H9 (cell line): ENCODE data around the gene APOB. TPM values are rescaled to one million over a fixed set of nuclear protein-coding genes. Genes with fewer than 3 reads are reported as not detected.

Experiments used
- DNase-seq: peaks from one replicate; pipeline ENCODE4 v3.0.0-alpha.2; 2017
- H2AFZ ChIP-seq: one replicate; pipeline ENCODE4 v1.6.1; 2013; ENCODE audit warnings: mild to moderate bottlenecking, low read length, control low read depth, moderate library complexity
- H2AK5ac ChIP-seq: 2 replicates; pipeline ENCODE4 v1.6.1; 2013; ENCODE audit warnings: low read length, control low read depth, mixed read lengths; ENCODE audit not compliant: insufficient read length
- H2BK120ac ChIP-seq: one replicate; pipeline ENCODE4 v1.6.1; 2013; ENCODE audit warnings: low read depth, mild to moderate bottlenecking, low read length, control low read depth, inconsistent platforms; ENCODE audit not compliant: poor library complexity, severe bottlenecking
- H2BK12ac ChIP-seq: 2 replicates; pipeline ENCODE4 v1.6.1; 2013; ENCODE audit warnings: low read length, control low read depth, mixed read lengths, low read depth; ENCODE audit not compliant: insufficient read length
- H2BK15ac ChIP-seq: 2 replicates; pipeline ENCODE4 v1.6.1; 2013; ENCODE audit warnings: low read depth, low read length, control low read depth
- H2BK20ac ChIP-seq: one replicate; pipeline ENCODE4 v1.6.1; 2013; ENCODE audit warnings: low read depth, mild to moderate bottlenecking, low read length, control low read depth, inconsistent platforms; ENCODE audit not compliant: poor library complexity, severe bottlenecking
- H2BK5ac ChIP-seq: 2 replicates; pipeline ENCODE4 v1.6.1; 2013; ENCODE audit warnings: low read length, control low read depth, mixed read lengths; ENCODE audit not compliant: insufficient read length
- H3K14ac ChIP-seq: 2 replicates; pipeline ENCODE4 v1.6.1; 2013; ENCODE audit warnings: low read length, control low read depth; ENCODE audit not compliant: insufficient read depth
- H3K18ac ChIP-seq: 2 replicates; pipeline ENCODE4 v1.6.1; 2013; ENCODE audit warnings: low read depth, mild to moderate bottlenecking, mixed read lengths, low read length, control low read depth; ENCODE audit not compliant: insufficient read length
- H3K23ac ChIP-seq: 2 replicates; pipeline ENCODE4 v1.6.1; 2013; ENCODE audit warnings: low read length, control low read depth, mixed read lengths, low read depth; ENCODE audit not compliant: insufficient read length
- H3K23me2 ChIP-seq: 2 replicates; pipeline ENCODE4 v1.6.1; 2013; ENCODE audit warnings: low read depth, mild to moderate bottlenecking, mixed read lengths, low read length, control low read depth; ENCODE audit not compliant: insufficient read length, poor library complexity, severe bottlenecking
- H3K27ac ChIP-seq: 2 replicates; pipeline ENCODE4 v1.5.1; 2013; ENCODE audit warnings: low read length, control low read depth, mixed read lengths, low read depth; ENCODE audit not compliant: insufficient read length
- H3K27me3 ChIP-seq: 2 replicates; pipeline ENCODE4 v1.6.1; 2013; ENCODE audit warnings: low read length, control low read depth, inconsistent platforms; ENCODE audit not compliant: insufficient read depth
- H3K4ac ChIP-seq: 2 replicates; pipeline ENCODE4 v1.6.1; 2013; ENCODE audit warnings: low read depth, mild to moderate bottlenecking, control low read depth, inconsistent platforms, low read length, moderate library complexity
- H3K4me1 ChIP-seq: 2 replicates; pipeline ENCODE4 v1.6.1; 2013; ENCODE audit warnings: low read length, control low read depth, inconsistent platforms; ENCODE audit not compliant: insufficient read depth
- H3K4me2 ChIP-seq: 2 replicates; pipeline ENCODE4 v1.6.1; 2013; ENCODE audit warnings: low read length, control low read depth, mixed read lengths; ENCODE audit not compliant: insufficient read length, insufficient read depth
- H3K56ac ChIP-seq: 2 replicates; pipeline ENCODE4 v1.6.1; 2013; ENCODE audit warnings: low read depth, mild to moderate bottlenecking, mixed read lengths, low read length, control low read depth; ENCODE audit not compliant: insufficient read length
- H3K79me1 ChIP-seq: 2 replicates; pipeline ENCODE4 v1.6.1; 2013; ENCODE audit warnings: low read depth, mild to moderate bottlenecking, moderate library complexity, low read length, control low read depth, inconsistent platforms; ENCODE audit not compliant: insufficient read depth, poor library complexity, severe bottlenecking
- H3K79me2 ChIP-seq: 2 replicates; pipeline ENCODE4 v1.6.1; 2013; ENCODE audit warnings: low read length, control low read depth, inconsistent platforms; ENCODE audit not compliant: insufficient read depth
- H3K9ac ChIP-seq: 2 replicates; pipeline ENCODE4 v1.6.1; 2013; ENCODE audit warnings: low read length, control low read depth, mixed read lengths; ENCODE audit not compliant: insufficient read length; ENCODE audit errors: extremely low read depth
- H3K9me3 ChIP-seq: one replicate; pipeline ENCODE4 v1.6.1; 2013; ENCODE audit warnings: low read depth, low read length, inconsistent platforms; ENCODE audit not compliant: control insufficient read depth
- H3T11ph ChIP-seq: one replicate; pipeline ENCODE4 v1.6.1; 2013; ENCODE audit warnings: mild to moderate bottlenecking, low read length, control low read depth, inconsistent platforms
- H4K20me1 ChIP-seq: one replicate; pipeline ENCODE4 v1.6.1; 2013; ENCODE audit not compliant: control insufficient read depth, insufficient read length, insufficient read depth
- H4K5ac ChIP-seq: 2 replicates; pipeline ENCODE4 v1.6.1; 2013; ENCODE audit warnings: low read depth, mild to moderate bottlenecking, mixed read lengths, low read length, control low read depth; ENCODE audit not compliant: insufficient read length
- H4K8ac ChIP-seq: replicated peaks from 2 replicates; pipeline ENCODE4 v1.6.1; 2013; ENCODE audit warnings: low read length, control low read depth, mixed read lengths, low read depth; ENCODE audit not compliant: insufficient read length
- H4K91ac ChIP-seq: 2 replicates; pipeline ENCODE4 v1.6.1; 2013; ENCODE audit warnings: low read depth, mild to moderate bottlenecking, moderate library complexity, mixed read lengths, low read length, control low read depth; ENCODE audit not compliant: insufficient read length
- H3K27ac Mint-ChIP-seq, 3 experiments: 2 replicates in 2 of 3; 3 replicates in 1 of 3; pipeline ENCODE4 v1.8.0; 2020 to 2021; ENCODE audit warnings: mixed read lengths in 3 of 3, mild to moderate bottlenecking in 1 of 3, moderate library complexity in 1 of 3
- H3K27me3 Mint-ChIP-seq: 2 replicates; pipeline ENCODE4 v1.8.0; 2021; ENCODE audit warnings: low read depth, mild to moderate bottlenecking, moderate library complexity, mixed read lengths
- H3K36me3 Mint-ChIP-seq, 3 experiments: 2 replicates in 2 of 3; 3 replicates in 1 of 3; pipeline ENCODE4 v1.8.0; 2020 to 2021; ENCODE audit warnings: low read depth in 3 of 3, mixed read lengths in 3 of 3; ENCODE audit not compliant: insufficient read depth in 1 of 3
- H3K4me1 Mint-ChIP-seq, 2 experiments: 2 replicates each; pipeline ENCODE4 v1.8.0; 2020; ENCODE audit warnings: mixed read lengths in 2 of 2
- H3K4me3 Mint-ChIP-seq, 2 experiments: 2 replicates in 1 of 2; 3 replicates in 1 of 2; pipeline ENCODE4 v1.8.0; 2020 to 2021; ENCODE audit warnings: mild to moderate bottlenecking in 2 of 2, mixed read lengths in 2 of 2, moderate library complexity in 1 of 2
- H3K9me3 Mint-ChIP-seq, 2 experiments: 2 replicates in 1 of 2; 3 replicates in 1 of 2; pipeline ENCODE4 v1.8.0; 2020; ENCODE audit warnings: mild to moderate bottlenecking in 2 of 2, mixed read lengths in 2 of 2, moderate library complexity in 1 of 2
- CTCF ChIP-seq: fragments of 200-600 bp; sonication (generic); conservative IDR thresholded peaks from 3 replicates; pipeline ENCODE4 v1.8.0; 2021; ENCODE audit warnings: antibody characterized with exemption, mild to moderate bottlenecking
- WGBS: extraction: QIAGEN DNeasy Blood & Tissue Kit; methylation state at CpG from one replicate; pipeline ENCODE4 v1.1.7; 2013; ENCODE audit warnings: missing lambda C conversion rate, low lambda C conversion rate, mixed read lengths; ENCODE audit not compliant: insufficient read length; ENCODE audit errors: extremely low coverage; 5-methylcytosine and 5-hydroxymethylcytosine counted together
- total RNA-seq: library from RNA; stranded (reverse); gene quantifications from 2 replicates; pipeline ENCODE4 v1.2.1, GENCODE V29; 2021

APOB gene
- total RNA-seq, 1 experiment from 2014 or later = 0.26 TPM

- no peaks in the 10 kb centered on the region for H3K9me3 ChIP-seq
- H3K4me1 ChIP-seq = no peaks in the 10 kb centered on the region
- DNase-seq = no peak
- H3K4ac ChIP-seq = no peak overlapping the region
- Mint-ChIP-seq H3K36me3 (no peaks in the 10 kb centered on the region), H3K4me1 (no peaks in the 10 kb centered on the region), H3K27me3 (peaks cover 4% of the 10 kb centered on the region), H3K27ac (no peak overlapping the region; a peak in 1 of 7 replicates), H3K4me3 (no peak overlapping the region), H3K9me3 (no peaks in the 10 kb centered on the region)
- H2AK5ac ChIP-seq = no peak overlapping the region
- no peak overlapping the region for H3K18ac ChIP-seq
- H2BK20ac ChIP-seq = no peak overlapping the region
- no peak overlapping the region for H3K14ac ChIP-seq
- no peaks in the 10 kb centered on the region for H3K23me2 ChIP-seq
- H3K4me2 ChIP-seq = no peak overlapping the region
- no peak overlapping the region for H3K27ac ChIP-seq
- no peak overlapping the region for H4K5ac ChIP-seq
- H3K23ac ChIP-seq = no peak overlapping the region
- no peaks in the 10 kb centered on the region for H3K79me1 ChIP-seq
- WGBS = no CpG with 5 or more reads among the region's 21 CpGs
- H2BK12ac ChIP-seq = no peak overlapping the region
- no peaks in the 10 kb centered on the region for H3K27me3 ChIP-seq
- H4K91ac ChIP-seq = no peak overlapping the region
- H3K56ac ChIP-seq = no peak overlapping the region
- H3K9ac ChIP-seq = no peak overlapping the region
- no peak for TF ChIP-seq CTCF
- H4K8ac ChIP-seq = no peak overlapping the region
- no peaks in the 10 kb centered on the region for H4K20me1 ChIP-seq
- no peak overlapping the region for H2AFZ ChIP-seq
- no peaks in the 10 kb centered on the region for H3K79me2 ChIP-seq
- no peak overlapping the region for H2BK5ac ChIP-seq
- H3T11ph ChIP-seq = no peak overlapping the region
- H2BK15ac ChIP-seq = no peak overlapping the region
- no peak overlapping the region for H2BK120ac ChIP-seq
Observed at GRCh38 chr2:20957788-20958525, 85.9 kb downstream of the APOB start.
